Pancreas (tissue), 10 donors: Measurements from ENCODE around the gene FSD1. TPM values are rescaled to one million over a fixed set of nuclear protein-coding genes. Genes with fewer than 3 reads are reported as not detected.

Experiments
- ATAC-seq, 4 donors: fragments of 200-7000 bp; cut with Tn5 transposase; one replicate each; pipeline versions ENCODE4 v1.8.0 to v1.9.1; 2020; ENCODE audit warnings: mild to moderate bottlenecking in 4 of 4, moderate library complexity in 4 of 4
- DNase-seq, 6 donors: peaks; one replicate each; pipeline ENCODE4 v3.0.0-alpha.2; 2020
- FAIRE-seq: peaks from 2 replicates; lab custom pipeline; 2012; peaks lifted over from hg19 to GRCh38; lab: Jason Lieb, UNC
- H3K27ac ChIP-seq, 4 donors: fragments of 200-600 bp; sonication (generic); 1 replicate in 3 of 4; 2 replicates in 1 of 4; pipeline versions ENCODE4 v1.5.0 to v1.8.0; 2020
- H3K27me3 ChIP-seq, 4 donors: fragments of 200-600 bp; one replicate each; pipeline ENCODE4 v1.8.0; 2021
- H3K36me3 ChIP-seq, 3 donors: fragments of 200-600 bp; sonication (generic) in 1 of 3; one replicate each; pipeline versions ENCODE4 v1.5.0 to v1.8.0; 2020 to 2021
- H3K4me1 ChIP-seq, 3 donors: fragments of 200-600 bp; one replicate each; pipeline ENCODE4 v1.8.0; 2021
- H3K4me3 ChIP-seq, 4 donors: fragments of 200-600 bp; sonication (generic) in 2 of 4; one replicate each; pipeline versions ENCODE4 v1.5.0 to v1.8.0; 2020 to 2021
- H3K9me3 ChIP-seq, 4 donors: fragments of 200-600 bp; one replicate each; pipeline ENCODE4 v1.8.0; 2021
- WGBS, 2 donors: extraction: QIAGEN DNeasy Blood & Tissue Kit; methylation state at CpG; one replicate each; pipeline ENCODE4 v1.1.7; 2013; 5-methylcytosine and 5-hydroxymethylcytosine counted together
- intact Hi-C, 3 donors: fragments of 100-400 bp; cut with DNase I; formaldehyde crosslinking; loops; one replicate each; pipeline versions ENCODE4 v1.11.1 to v1.14.2; 2022
- polyA plus RNA-seq, 2 donors: library from polyadenylated mRNA; stranded (reverse); fragments of 200-250 nt; gene quantifications; one replicate each; pipeline ENCODE4 v1.2.3, GENCODE V29; 2013
- total RNA-seq, 6 donors: library from RNA; stranded (reverse); fragmentation: NEBNext Ultra II Directional in 4 of 6; extraction: Animal tissue kit (Norgen Biotek cat#: 25700) in 4 of 6; gene quantifications; one replicate each; pipeline versions ENCODE4 v1.2.1 to v1.2.4, GENCODE V29; 2021 to 2023
- TF ChIP-seq, protein P1 (sequence below), 4 donors: fragments of 200-600 bp; sonication (generic) in 3 of 4; IDR thresholded peaks; one replicate each; pipeline versions ENCODE4 v1.5.0 to v1.8.0; 2021; ENCODE audit warnings: antibody characterized with exemption in 4 of 4
- donor health status: healthy with polysubstance abuse.
- donor health status: DM: no; HTN: no; CAD: no; lungs with moderate emphysema.
- donor health status: DM: no; HTN: no; CAD: no.
- donor health status: control.
- donor health status: control.
- donor health status: Bipolar disorder and iron deficiency.
- donor health status: DM: yes; HTN: yes; CAD: no.
- donor health status: DM: no; HTN: no; CAD: no.
- donor health status: DM: no; HTN: no; CAD: no.
- donor health status: DM: yes; HTN: yes; CAD: no.

Gene FSD1
- total and polyA plus RNA-seq, 8 donors: 0.21 to 0.50 TPM; not detected in 6

GRCh38 chr19:4292515-4292914 is 11.9 kb upstream of the FSD1 start:
- 76 to 80% methylated on average over 15 of the region's 15 CpGs for WGBS, 2 donors
- Histone ChIP-seq H3K4me3 (no peak overlapping the region), H3K9me3 (no peaks in the 10 kb centered on the region), H3K27ac (no peak overlapping the region), H3K27me3 (no peaks in the 10 kb centered on the region), H3K4me1 (no peaks in the 10 kb centered on the region), H3K36me3 (no peaks in the 10 kb centered on the region)
- intact Hi-C loops: no loop called here
- TF ChIP-seq, protein P1, sequence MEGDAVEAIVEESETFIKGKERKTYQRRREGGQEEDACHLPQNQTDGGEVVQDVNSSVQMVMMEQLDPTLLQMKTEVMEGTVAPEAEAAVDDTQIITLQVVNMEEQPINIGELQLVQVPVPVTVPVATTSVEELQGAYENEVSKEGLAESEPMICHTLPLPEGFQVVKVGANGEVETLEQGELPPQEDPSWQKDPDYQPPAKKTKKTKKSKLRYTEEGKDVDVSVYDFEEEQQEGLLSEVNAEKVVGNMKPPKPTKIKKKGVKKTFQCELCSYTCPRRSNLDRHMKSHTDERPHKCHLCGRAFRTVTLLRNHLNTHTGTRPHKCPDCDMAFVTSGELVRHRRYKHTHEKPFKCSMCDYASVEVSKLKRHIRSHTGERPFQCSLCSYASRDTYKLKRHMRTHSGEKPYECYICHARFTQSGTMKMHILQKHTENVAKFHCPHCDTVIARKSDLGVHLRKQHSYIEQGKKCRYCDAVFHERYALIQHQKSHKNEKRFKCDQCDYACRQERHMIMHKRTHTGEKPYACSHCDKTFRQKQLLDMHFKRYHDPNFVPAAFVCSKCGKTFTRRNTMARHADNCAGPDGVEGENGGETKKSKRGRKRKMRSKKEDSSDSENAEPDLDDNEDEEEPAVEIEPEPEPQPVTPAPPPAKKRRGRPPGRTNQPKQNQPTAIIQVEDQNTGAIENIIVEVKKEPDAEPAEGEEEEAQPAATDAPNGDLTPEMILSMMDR (IDR thresholded peaks at IDR 0.05): no peak
- no peak for DNase-seq
- ATAC-seq: no peak
- FAIRE-seq: no peak

- TF ChIP-seq, protein P1 (IDR thresholded peaks at IDR 0.05): no peak
- Histone ChIP-seq H3K27me3 (no peaks in the 10 kb centered on the region), H3K4me1 (no peaks in the 10 kb centered on the region), H3K4me3 (no peak overlapping the region), H3K36me3 (no peaks in the 10 kb centered on the region), H3K27ac (no peak overlapping the region), H3K9me3 (no peaks in the 10 kb centered on the region)
- intact Hi-C loops: no loop called here
- WGBS, 2 donors: 17 to 36% methylated on average over 10 of the region's 10 CpGs
- DNase-seq (no peak), ATAC-seq (no peak), FAIRE-seq (no peak)
Observed at GRCh38 chr19:4294389-4294788, 10.0 kb upstream of the FSD1 start.

GRCh38 chr19:4295972-4296771 is 8.2 kb upstream of the FSD1 start:
- Histone ChIP-seq H3K27me3 (no peaks in the 10 kb centered on the region), H3K36me3 (no peaks in the 10 kb centered on the region)
- TF ChIP-seq, protein P1 (IDR thresholded peaks at IDR 0.05): no peak

GRCh38 chr19:4297901-4298809 is 6.2 kb upstream of the FSD1 start:
- TF ChIP-seq, protein P1 (IDR thresholded peaks at IDR 0.05): no peak
- no peak overlapping the region for H3K27ac ChIP-seq
- no peak overlapping the region for H3K4me3 ChIP-seq
- no peak for ATAC-seq
- no peak for DNase-seq
- no peaks in the 10 kb centered on the region for H3K9me3 ChIP-seq
- no peaks in the 10 kb centered on the region for H3K27me3 ChIP-seq
- intact Hi-C loops: no loop called here
- 71 to 76% methylated on average over 27 of the region's 27 CpGs for WGBS, 2 donors
- no peaks in the 10 kb centered on the region for H3K36me3 ChIP-seq
- FAIRE-seq: no peak
- H3K4me1 ChIP-seq: no peaks in the 10 kb centered on the region

More at GRCh38 chr19:4295972-4296771, 8.2 kb upstream of the FSD1 start:
- DNase-seq (no peak), FAIRE-seq (no peak), ATAC-seq (no peak)
- H3K4me1 ChIP-seq: no peaks in the 10 kb centered on the region
- WGBS, 2 donors: 35 to 36% methylated on average over 14 of the region's 14 CpGs
- intact Hi-C loops: no loop called here
- no peak overlapping the region for H3K27ac ChIP-seq
- no peak overlapping the region for H3K4me3 ChIP-seq
- H3K9me3 ChIP-seq: no peaks in the 10 kb centered on the region
